ENCODE data around the gene SDK1.

DNA sequence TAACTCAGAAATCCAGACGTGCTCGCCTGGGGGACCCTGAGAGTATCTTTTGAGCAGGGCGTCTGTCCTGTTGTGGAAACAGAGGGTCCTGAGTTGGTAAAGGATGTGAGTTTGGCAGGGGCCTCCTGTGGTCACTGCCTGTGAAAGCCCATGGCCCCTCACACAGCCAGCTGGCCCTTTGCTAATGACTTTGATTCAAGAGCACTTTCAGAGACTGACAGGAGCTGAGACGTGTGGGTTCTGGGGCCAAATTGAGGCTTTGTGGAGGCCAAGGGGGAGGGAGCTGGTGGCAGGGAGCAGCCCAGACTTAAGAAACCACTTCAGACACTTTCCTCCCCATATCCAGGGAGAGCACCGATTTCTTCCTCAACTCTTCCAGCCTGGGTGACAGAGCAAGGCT is 921.6 kb downstream of the SDK1 start:
- TF ChIP-seq, protein P1, sequence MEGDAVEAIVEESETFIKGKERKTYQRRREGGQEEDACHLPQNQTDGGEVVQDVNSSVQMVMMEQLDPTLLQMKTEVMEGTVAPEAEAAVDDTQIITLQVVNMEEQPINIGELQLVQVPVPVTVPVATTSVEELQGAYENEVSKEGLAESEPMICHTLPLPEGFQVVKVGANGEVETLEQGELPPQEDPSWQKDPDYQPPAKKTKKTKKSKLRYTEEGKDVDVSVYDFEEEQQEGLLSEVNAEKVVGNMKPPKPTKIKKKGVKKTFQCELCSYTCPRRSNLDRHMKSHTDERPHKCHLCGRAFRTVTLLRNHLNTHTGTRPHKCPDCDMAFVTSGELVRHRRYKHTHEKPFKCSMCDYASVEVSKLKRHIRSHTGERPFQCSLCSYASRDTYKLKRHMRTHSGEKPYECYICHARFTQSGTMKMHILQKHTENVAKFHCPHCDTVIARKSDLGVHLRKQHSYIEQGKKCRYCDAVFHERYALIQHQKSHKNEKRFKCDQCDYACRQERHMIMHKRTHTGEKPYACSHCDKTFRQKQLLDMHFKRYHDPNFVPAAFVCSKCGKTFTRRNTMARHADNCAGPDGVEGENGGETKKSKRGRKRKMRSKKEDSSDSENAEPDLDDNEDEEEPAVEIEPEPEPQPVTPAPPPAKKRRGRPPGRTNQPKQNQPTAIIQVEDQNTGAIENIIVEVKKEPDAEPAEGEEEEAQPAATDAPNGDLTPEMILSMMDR (IDR thresholded peaks at IDR 0.05), result no peak
- TF ChIP-seq POLR2A (IDR thresholded peaks at IDR 0.05), result no peak
